ENCODE data around the gene GATD1. TPM values are rescaled to one million over a fixed set of nuclear protein-coding genes. Genes with fewer than 3 reads are reported as not detected.

The GATD1 gene
- total and polyA plus RNA-seq, 9 of the 15 experiments (the other 6 are each of a cell fraction or from before 2014, with no cell fraction given), result 2.8 to 144 (median 36.9) TPM

- Histone ChIP-seq H3K9me3 (replicated peaks; ENCODE audit: control insufficient read depth, insufficient read depth, low read depth, low read length) (no peaks in the 10 kb centered on the region), H3K27me3 (ENCODE audit: control insufficient read depth in 2 of 2, insufficient read depth in 2 of 2, low read length in 2 of 2) (no peaks in the 10 kb centered on the region), H3K4me2 (ENCODE audit: insufficient read depth, low read length) (no peak overlapping the region), H3K4me1 (replicated peaks in 1 of 2; ENCODE audit: control insufficient read depth in 2 of 2, insufficient read depth in 2 of 2, low read length in 2 of 2) (peaks cover 24 to 45% of the 10 kb centered on the region in 2 experiments; a peak in 4 of 5 replicates), H3K36me3 (ENCODE audit: control insufficient read depth, insufficient read depth, low read length) (no peaks in the 10 kb centered on the region), H2AFZ (ENCODE audit: low read depth, low read length) (no peak overlapping the region), H3K27ac (ENCODE audit: extremely low read depth, low read depth, low read length) (no peak overlapping the region; the same call in 2 of the 3 replicates), H3K79me2 (ENCODE audit: control insufficient read depth, insufficient read depth, low read length) (no peaks in the 10 kb centered on the region; the same call in 2 of the 3 replicates), H3K9me1 (ENCODE audit: control insufficient read depth, insufficient read depth, low read length) (peaks cover 3% of the 10 kb centered on the region), H3K4me3 (no peak overlapping the region), H4K20me1 (replicated peaks; ENCODE audit: control insufficient read depth, insufficient read depth, low read length) (no peaks in the 10 kb centered on the region), H3K9ac (ENCODE audit: insufficient read depth in 1 of 2, low read depth in 2 of 2, low read length in 2 of 2) (no peak overlapping the region)
- BruUV-seq (replicated peaks), result no TSS peak
- WGBS (ENCODE audit: insufficient coverage, low coverage, missing lambda C conversion rate), result 40% methylated on average over 3 of the region's 3 CpGs
- no peak for TF ChIP-seq HCFC1 (IDR thresholded peaks at IDR 0.05; ENCODE audit: low read depth, low read length)
- TF ChIP-seq HDAC3 (IDR thresholded peaks at IDR 0.05; ENCODE audit: borderline replicate concordance, partially characterized antibody), result no peak
- no peak for TF ChIP-seq ARID1B (IDR thresholded peaks at IDR 0.05)
- TF ChIP-seq NFIX (CRISPR knock-in tag; IDR thresholded peaks at IDR 0.05; ENCODE audit: low read depth), result no peak
- no peak for TF ChIP-seq MECOM (CRISPR knock-in tag; IDR thresholded peaks at IDR 0.05)
- no peak for TF ChIP-seq PKNOX1 (IDR thresholded peaks at IDR 0.05)
- TF ChIP-seq BRF1 (IDR thresholded peaks at IDR 0.05; ENCODE audit: borderline replicate concordance, extremely low read depth, insufficient read length), result no peak
- no peak for TF ChIP-seq ZNF217 (CRISPR knock-in tag; IDR thresholded peaks at IDR 0.05)
- TF ChIP-seq SUPT5H (IDR thresholded peaks at IDR 0.05), result no peak
- no peak for TF ChIP-seq CREBBP (IDR thresholded peaks at IDR 0.05; ENCODE audit: low read depth, low read length)
- DNase-seq (ENCODE audit: extremely low read depth in 1 of 4, low spot score in 3 of 4), result no peak
- in situ Hi-C loops (cut with MboI) (no loop called here), intact Hi-C loops (cut with micrococcal nuclease) (no loop called here)
- no peak for FAIRE-seq
- ATAC-seq, result no peak
- CTCF ChIA-PET (ENCODE audit: low intra/inter-chr PET ratio), result no interaction called here
- POLR2A ChIA-PET, result interaction anchor here (0.8 kb wide), 1 partner anchor 246 kb away, joined by 3 read pairs; no protein-coding TSS in a partner anchor
Observed at GRCh38 chr11:742156-742546, 35.1 kb downstream of the GATD1 start.

All from K562 (cell line).